Glutamatergic neuron (in vitro differentiated cells): Measurements from ENCODE around the gene MXD1. TPM values are rescaled to one million over a fixed set of nuclear protein-coding genes. Genes with fewer than 3 reads are reported as not detected.
"Not testable (repeated sequence)": the region's sequence is repeated elsewhere in the genome, so short reads cannot be mapped to it uniquely, and the experiment has no call there.

Experiments used
- DNase-seq: peaks from one replicate; pipeline ENCODE4 v3.0.0; 2022
- H3K27ac Mint-ChIP-seq: one replicate; pipeline ENCODE4 v1.8.0; 2020; ENCODE audit warnings: mild to moderate bottlenecking, mixed read lengths, inconsistent platforms; ENCODE audit not compliant: unreplicated experiment
- H3K27me3 Mint-ChIP-seq: one replicate; pipeline ENCODE4 v1.8.0; 2020; ENCODE audit warnings: mild to moderate bottlenecking, moderate library complexity, mixed read lengths, inconsistent platforms; ENCODE audit not compliant: unreplicated experiment
- H3K36me3 Mint-ChIP-seq: one replicate; pipeline ENCODE4 v1.8.0; 2020; ENCODE audit warnings: mild to moderate bottlenecking, mixed read lengths, inconsistent platforms; ENCODE audit not compliant: unreplicated experiment
- H3K4me1 Mint-ChIP-seq: one replicate; pipeline ENCODE4 v1.8.0; 2020; ENCODE audit warnings: mild to moderate bottlenecking, low read depth, mixed read lengths, inconsistent platforms; ENCODE audit not compliant: unreplicated experiment
- H3K4me3 Mint-ChIP-seq: one replicate; pipeline ENCODE4 v1.8.0; 2020; ENCODE audit warnings: mild to moderate bottlenecking, mixed read lengths, inconsistent platforms; ENCODE audit not compliant: unreplicated experiment
- H3K9me3 Mint-ChIP-seq: one replicate; pipeline ENCODE4 v1.8.0; 2020; ENCODE audit warnings: mild to moderate bottlenecking, moderate library complexity, mixed read lengths, inconsistent platforms; ENCODE audit not compliant: unreplicated experiment
- CTCF ChIP-seq: fragments of 200-600 bp; sonication (generic); IDR thresholded peaks from one replicate; pipeline ENCODE4 v1.5.0; 2021; ENCODE audit not compliant: partially characterized antibody, unreplicated experiment
- total RNA-seq: library from RNA; stranded (reverse); fragmentation: NEBNext Ultra II Directional; extraction: Animal tissue kit (Norgen Biotek cat#: 25700); gene quantifications from one replicate; pipeline ENCODE4 v1.2.1, GENCODE V29; 2021; ENCODE audit not compliant: unreplicated experiment

MXD1 gene
- total RNA-seq, 1 donor from 2014 or later, result 15.8 TPM

GRCh38 chr2:69948032-69948962 is 33.4 kb downstream of the MXD1 start:
- Mint-ChIP-seq H3K36me3 (no peaks in the 10 kb centered on the region), H3K4me1 (no peaks in the 10 kb centered on the region), H3K9me3 (peaks cover 2% of the 10 kb centered on the region), H3K27me3 (peaks cover 5% of the 10 kb centered on the region), H3K27ac (no peak overlapping the region), H3K4me3 (no peak overlapping the region)
- TF ChIP-seq CTCF, result no peak
- no peak for DNase-seq

GRCh38 chr2:69948963-69949645 is 34.2 kb downstream of the MXD1 start:
- Mint-ChIP-seq H3K9me3 (peaks cover 2% of the 10 kb centered on the region), H3K27me3 (peaks cover 5% of the 10 kb centered on the region), H3K4me1 (no peaks in the 10 kb centered on the region), H3K36me3 (no peaks in the 10 kb centered on the region), H3K27ac (no peak overlapping the region), H3K4me3 (no peak overlapping the region)
- no peak for DNase-seq
- no peak for TF ChIP-seq CTCF

DNA sequence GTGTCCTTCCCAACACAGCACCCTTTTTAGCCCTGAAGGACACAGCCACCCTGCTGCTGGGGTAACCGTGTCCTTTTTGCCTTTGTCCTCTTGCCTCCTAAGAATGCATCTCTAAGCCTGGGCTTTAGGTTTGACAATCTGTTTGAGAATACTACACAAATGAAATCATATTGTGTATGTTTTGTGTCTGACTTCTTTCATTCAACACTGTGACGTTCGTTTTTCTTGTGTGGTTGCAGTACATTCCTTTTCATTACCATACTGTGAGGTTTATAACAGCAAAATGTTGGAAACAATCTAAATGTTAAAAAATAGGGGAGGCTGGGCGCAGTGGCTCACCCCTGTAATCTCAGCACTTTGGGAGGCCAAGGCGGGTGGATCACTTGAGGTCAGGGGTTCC is 35.3 kb downstream of the MXD1 start:
- no peak overlapping the region for H3K27ac Mint-ChIP-seq
- TF ChIP-seq CTCF, result no peak
- peaks cover 3% of the 10 kb centered on the region for H3K27me3 Mint-ChIP-seq
- no peak overlapping the region for H3K4me3 Mint-ChIP-seq
- H3K36me3 Mint-ChIP-seq, result no peaks in the 10 kb centered on the region
- H3K4me1 Mint-ChIP-seq, result no peaks in the 10 kb centered on the region
- H3K9me3 Mint-ChIP-seq, result peaks cover 2% of the 10 kb centered on the region
- DNase-seq, result no peak

- H3K36me3 Mint-ChIP-seq, DNase-seq, H3K4me1 Mint-ChIP-seq, H3K9me3 Mint-ChIP-seq, H3K27ac Mint-ChIP-seq, H3K27me3 Mint-ChIP-seq, H3K4me3 Mint-ChIP-seq: not testable (repeated sequence)
These were observed 35.8 kb downstream of the MXD1 start for GRCh38 chr2:69950671-69951070.

GRCh38 chr2:69952336-69953115 is 37.6 kb downstream of the MXD1 start:
- Mint-ChIP-seq H3K27me3 (peaks cover 3% of the 10 kb centered on the region), H3K4me3 (no peak overlapping the region), H3K4me1 (no peaks in the 10 kb centered on the region)

More at GRCh38 chr2:69952336-69953115, 37.6 kb downstream of the MXD1 start:
- H3K27ac Mint-ChIP-seq, result no peak overlapping the region
- no peak for TF ChIP-seq CTCF
- no peaks in the 10 kb centered on the region for H3K36me3 Mint-ChIP-seq
- H3K9me3 Mint-ChIP-seq, result peaks cover 4% of the 10 kb centered on the region
- DNase-seq, result no peak
